ENCODE data around the gene SSH3. TPM values are rescaled to one million over a fixed set of nuclear protein-coding genes. Genes with fewer than 3 reads are reported as not detected.

SSH3 gene
- polyA plus RNA-seq, 1 donor from 2014 or later = 0.89 TPM

DNA sequence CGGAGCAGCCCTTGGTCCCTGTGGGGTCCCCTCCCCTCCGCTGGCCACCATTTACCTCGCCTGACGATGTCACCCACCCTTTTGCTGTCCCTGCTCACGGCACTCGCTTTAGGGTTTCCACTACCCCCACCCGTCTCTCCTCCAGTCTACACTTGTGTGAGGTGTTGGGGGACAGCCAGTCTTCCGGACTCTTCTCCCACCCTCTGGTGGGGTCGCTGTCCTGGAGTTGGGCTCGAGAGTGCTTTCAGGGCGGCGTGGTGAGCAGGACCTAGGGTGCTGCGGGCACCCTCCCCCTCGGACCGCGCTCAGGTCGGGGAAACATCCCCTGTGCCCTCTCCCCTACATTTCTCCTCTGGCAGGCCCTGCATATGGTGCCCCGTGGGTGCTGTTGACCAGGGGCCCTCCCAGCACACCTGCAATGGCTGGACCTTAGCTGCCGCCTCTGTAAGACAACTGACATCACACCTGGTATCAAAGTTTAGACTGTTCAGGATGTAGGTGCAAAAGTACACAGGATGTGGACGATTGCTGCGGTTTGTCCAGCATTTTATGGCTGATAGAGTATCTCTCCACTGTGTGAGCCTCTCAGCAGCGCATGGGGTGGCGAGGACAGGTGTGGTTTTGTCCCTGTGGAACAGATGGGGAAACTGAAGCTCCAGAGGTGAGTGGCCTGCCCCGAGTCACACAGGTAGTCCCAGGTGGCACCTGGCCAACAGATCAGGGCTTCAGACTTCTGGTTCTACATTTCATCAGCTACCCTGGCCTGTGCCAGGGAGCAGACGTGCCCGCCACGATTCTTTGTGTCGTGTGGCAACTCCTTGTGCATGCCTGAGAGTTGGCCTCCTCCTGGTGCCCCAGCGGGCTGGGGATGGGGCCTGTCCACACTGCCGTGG lies 35.9 kb upstream of the SSH3 start:
- Histone ChIP-seq H3K4me2 (ENCODE audit: low read length) (peak overlapping the region; percentile 80), H3K79me2 (replicated peaks; ENCODE audit: insufficient read depth, low read length) (peaks cover 32% of the 10 kb centered on the region), H3K36me3 (ENCODE audit: insufficient read depth, low read length) (no peaks in the 10 kb centered on the region), H3K9me3 (ENCODE audit: low read length) (no peaks in the 10 kb centered on the region), H3K9me2 (ENCODE audit: insufficient read depth, low read length) (no peaks in the 10 kb centered on the region), H3F3A (ENCODE audit: insufficient read depth, low read length, poor library complexity, severe bottlenecking) (no peaks in the 10 kb centered on the region), H4K20me1 (ENCODE audit: insufficient read depth) (no peaks in the 10 kb centered on the region), H3K27me3 (ENCODE audit: insufficient read depth, low read depth, low read length) (no peaks in the 10 kb centered on the region), H2AFZ (ENCODE audit: low read depth, low read length) (no peak overlapping the region), H3K9ac (ENCODE audit: low read length) (peak overlapping the region; percentile 76), H3K27ac (ENCODE audit: low read length) (peak overlapping the region; percentile 28), H3K4me3 (ENCODE audit: low read length) (peak overlapping the region; percentile 93)
- TF ChIP-seq, protein P1, sequence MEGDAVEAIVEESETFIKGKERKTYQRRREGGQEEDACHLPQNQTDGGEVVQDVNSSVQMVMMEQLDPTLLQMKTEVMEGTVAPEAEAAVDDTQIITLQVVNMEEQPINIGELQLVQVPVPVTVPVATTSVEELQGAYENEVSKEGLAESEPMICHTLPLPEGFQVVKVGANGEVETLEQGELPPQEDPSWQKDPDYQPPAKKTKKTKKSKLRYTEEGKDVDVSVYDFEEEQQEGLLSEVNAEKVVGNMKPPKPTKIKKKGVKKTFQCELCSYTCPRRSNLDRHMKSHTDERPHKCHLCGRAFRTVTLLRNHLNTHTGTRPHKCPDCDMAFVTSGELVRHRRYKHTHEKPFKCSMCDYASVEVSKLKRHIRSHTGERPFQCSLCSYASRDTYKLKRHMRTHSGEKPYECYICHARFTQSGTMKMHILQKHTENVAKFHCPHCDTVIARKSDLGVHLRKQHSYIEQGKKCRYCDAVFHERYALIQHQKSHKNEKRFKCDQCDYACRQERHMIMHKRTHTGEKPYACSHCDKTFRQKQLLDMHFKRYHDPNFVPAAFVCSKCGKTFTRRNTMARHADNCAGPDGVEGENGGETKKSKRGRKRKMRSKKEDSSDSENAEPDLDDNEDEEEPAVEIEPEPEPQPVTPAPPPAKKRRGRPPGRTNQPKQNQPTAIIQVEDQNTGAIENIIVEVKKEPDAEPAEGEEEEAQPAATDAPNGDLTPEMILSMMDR (IDR thresholded peaks at IDR 0.05; ENCODE audit: poor library complexity, severe bottlenecking) = no peak
- TF ChIP-seq EP300 (conservative IDR thresholded peaks at IDR 0.05; ENCODE audit: poor library complexity, severe bottlenecking) (no peak), SMC3 (conservative IDR thresholded peaks at IDR 0.05; ENCODE audit: poor library complexity) (no peak), POLR2AphosphoS5 (IDR thresholded peaks at IDR 0.05) (no peak), RAD21 (conservative IDR thresholded peaks at IDR 0.05) (no peak), EZH2 (IDR thresholded peaks at IDR 0.05; ENCODE audit: borderline replicate concordance, insufficient read depth, low read length, poor library complexity, severe bottlenecking) (no peak), MXI1 (conservative IDR thresholded peaks at IDR 0.05; ENCODE audit: poor library complexity, severe bottlenecking) (no peak), TAF1 (IDR thresholded peaks at IDR 0.05; ENCODE audit: low read depth) (no peak)
- TF ChIP-seq, protein P2, sequence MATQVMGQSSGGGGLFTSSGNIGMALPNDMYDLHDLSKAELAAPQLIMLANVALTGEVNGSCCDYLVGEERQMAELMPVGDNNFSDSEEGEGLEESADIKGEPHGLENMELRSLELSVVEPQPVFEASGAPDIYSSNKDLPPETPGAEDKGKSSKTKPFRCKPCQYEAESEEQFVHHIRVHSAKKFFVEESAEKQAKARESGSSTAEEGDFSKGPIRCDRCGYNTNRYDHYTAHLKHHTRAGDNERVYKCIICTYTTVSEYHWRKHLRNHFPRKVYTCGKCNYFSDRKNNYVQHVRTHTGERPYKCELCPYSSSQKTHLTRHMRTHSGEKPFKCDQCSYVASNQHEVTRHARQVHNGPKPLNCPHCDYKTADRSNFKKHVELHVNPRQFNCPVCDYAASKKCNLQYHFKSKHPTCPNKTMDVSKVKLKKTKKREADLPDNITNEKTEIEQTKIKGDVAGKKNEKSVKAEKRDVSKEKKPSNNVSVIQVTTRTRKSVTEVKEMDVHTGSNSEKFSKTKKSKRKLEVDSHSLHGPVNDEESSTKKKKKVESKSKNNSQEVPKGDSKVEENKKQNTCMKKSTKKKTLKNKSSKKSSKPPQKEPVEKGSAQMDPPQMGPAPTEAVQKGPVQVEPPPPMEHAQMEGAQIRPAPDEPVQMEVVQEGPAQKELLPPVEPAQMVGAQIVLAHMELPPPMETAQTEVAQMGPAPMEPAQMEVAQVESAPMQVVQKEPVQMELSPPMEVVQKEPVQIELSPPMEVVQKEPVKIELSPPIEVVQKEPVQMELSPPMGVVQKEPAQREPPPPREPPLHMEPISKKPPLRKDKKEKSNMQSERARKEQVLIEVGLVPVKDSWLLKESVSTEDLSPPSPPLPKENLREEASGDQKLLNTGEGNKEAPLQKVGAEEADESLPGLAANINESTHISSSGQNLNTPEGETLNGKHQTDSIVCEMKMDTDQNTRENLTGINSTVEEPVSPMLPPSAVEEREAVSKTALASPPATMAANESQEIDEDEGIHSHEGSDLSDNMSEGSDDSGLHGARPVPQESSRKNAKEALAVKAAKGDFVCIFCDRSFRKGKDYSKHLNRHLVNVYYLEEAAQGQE (IDR thresholded peaks at IDR 0.05; ENCODE audit: borderline replicate concordance) = no peak

DNA sequence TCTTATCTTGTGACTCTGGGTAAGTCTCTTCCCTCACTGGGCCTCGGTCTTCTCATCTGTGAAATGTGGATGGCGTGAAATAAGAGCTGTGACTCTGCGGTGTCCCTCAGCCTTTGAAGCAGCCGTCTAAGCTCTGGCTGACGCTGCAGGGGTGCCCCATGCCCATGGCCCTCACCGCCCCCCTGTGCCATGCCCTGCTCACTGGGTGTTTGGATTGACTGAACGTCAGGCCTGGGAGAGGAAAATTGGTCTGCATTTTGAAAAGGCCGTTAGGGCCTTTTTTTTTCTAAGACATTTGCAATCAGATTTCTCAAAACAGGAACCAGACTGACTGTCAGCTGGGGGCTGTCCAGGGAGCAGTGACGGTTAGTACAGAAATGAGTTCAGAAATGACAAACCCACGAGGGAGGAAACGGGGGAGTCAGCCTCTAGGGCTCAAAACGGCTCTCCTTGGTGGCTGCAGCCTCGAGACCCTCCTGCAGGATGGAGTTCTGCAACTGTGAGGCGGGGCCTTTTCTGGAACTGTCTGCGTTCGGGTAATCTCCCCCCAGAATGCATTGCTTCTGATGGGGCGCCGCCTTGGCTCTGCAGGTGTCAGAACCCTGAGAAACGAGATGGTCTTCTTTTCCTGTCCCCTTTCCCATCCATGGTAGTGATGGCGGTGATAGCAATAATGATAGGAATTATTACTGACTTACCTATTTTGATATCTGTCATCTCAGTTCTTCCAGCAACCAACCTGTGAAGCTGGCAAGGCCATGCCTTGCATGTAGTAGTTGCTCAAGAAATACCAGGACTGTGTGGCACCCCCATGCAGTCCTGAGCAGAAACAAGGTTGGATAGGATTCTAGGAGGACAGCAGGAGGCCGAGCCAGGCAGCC lies 35.0 kb upstream of the SSH3 start:
- H3K4me3 ChIP-seq (ENCODE audit: low read length) = peak overlapping the region; percentile 93
- no peaks in the 10 kb centered on the region for H3K27me3 ChIP-seq (ENCODE audit: insufficient read depth, low read depth, low read length)
- TF ChIP-seq POLR2AphosphoS5 (IDR thresholded peaks at IDR 0.05) (no peak), RAD21 (conservative IDR thresholded peaks at IDR 0.05) (no peak), TAF1 (IDR thresholded peaks at IDR 0.05; ENCODE audit: low read depth) (no peak), EP300 (conservative IDR thresholded peaks at IDR 0.05; ENCODE audit: poor library complexity, severe bottlenecking) (no peak), SMC3 (conservative IDR thresholded peaks at IDR 0.05; ENCODE audit: poor library complexity) (no peak), EZH2 (IDR thresholded peaks at IDR 0.05; ENCODE audit: borderline replicate concordance, insufficient read depth, low read length, poor library complexity, severe bottlenecking) (no peak), MXI1 (conservative IDR thresholded peaks at IDR 0.05; ENCODE audit: poor library complexity, severe bottlenecking) (no peak)
- TF ChIP-seq, protein P1 (IDR thresholded peaks at IDR 0.05; ENCODE audit: poor library complexity, severe bottlenecking) = no peak
- TF ChIP-seq, protein P2 (IDR thresholded peaks at IDR 0.05; ENCODE audit: borderline replicate concordance) = no peak
- H3K9ac ChIP-seq (ENCODE audit: low read length) = no peak overlapping the region
- H3F3A ChIP-seq (ENCODE audit: insufficient read depth, low read length, poor library complexity, severe bottlenecking) = no peaks in the 10 kb centered on the region
- peak overlapping the region; percentile 80 for H3K4me2 ChIP-seq (ENCODE audit: low read length)
- H3K79me2 ChIP-seq (replicated peaks; ENCODE audit: insufficient read depth, low read length) = peaks cover 39% of the 10 kb centered on the region
- H2AFZ ChIP-seq (ENCODE audit: low read depth, low read length) = no peak overlapping the region
- H3K27ac ChIP-seq (ENCODE audit: low read length) = no peak overlapping the region
- H3K9me3 ChIP-seq (ENCODE audit: low read length) = no peaks in the 10 kb centered on the region
- no peaks in the 10 kb centered on the region for H4K20me1 ChIP-seq (ENCODE audit: insufficient read depth)
- no peaks in the 10 kb centered on the region for H3K9me2 ChIP-seq (ENCODE audit: insufficient read depth, low read length)
- H3K36me3 ChIP-seq (ENCODE audit: insufficient read depth, low read length) = no peaks in the 10 kb centered on the region

Measured in neural cell (in vitro differentiated cells).